ENCODE data around the gene CFAP97D1.

DNA sequence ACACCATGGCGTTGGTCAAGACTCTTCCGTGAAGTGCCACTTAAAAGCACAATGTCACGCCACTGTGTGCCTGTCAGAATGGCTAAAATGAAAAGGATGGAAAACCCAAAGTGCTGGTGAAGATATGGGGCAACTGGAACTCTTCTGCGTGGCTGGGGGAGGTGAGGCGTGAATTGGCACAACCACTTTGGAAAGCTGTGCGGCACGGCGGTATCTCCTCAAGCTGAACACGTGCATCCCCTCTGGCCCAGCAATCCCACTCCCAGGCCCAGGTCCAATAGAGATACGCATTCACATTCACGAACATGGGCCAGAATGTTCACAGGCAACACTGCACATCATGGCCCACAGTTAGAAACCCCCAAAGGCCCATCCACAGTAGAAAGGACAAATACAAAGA is 10.4 kb upstream of the CFAP97D1 start:
- TF ChIP-seq POLR2A (IDR thresholded peaks at IDR 0.05) (no peak), EP300 (IDR thresholded peaks at IDR 0.05) (no peak)
- TF ChIP-seq, protein P1, sequence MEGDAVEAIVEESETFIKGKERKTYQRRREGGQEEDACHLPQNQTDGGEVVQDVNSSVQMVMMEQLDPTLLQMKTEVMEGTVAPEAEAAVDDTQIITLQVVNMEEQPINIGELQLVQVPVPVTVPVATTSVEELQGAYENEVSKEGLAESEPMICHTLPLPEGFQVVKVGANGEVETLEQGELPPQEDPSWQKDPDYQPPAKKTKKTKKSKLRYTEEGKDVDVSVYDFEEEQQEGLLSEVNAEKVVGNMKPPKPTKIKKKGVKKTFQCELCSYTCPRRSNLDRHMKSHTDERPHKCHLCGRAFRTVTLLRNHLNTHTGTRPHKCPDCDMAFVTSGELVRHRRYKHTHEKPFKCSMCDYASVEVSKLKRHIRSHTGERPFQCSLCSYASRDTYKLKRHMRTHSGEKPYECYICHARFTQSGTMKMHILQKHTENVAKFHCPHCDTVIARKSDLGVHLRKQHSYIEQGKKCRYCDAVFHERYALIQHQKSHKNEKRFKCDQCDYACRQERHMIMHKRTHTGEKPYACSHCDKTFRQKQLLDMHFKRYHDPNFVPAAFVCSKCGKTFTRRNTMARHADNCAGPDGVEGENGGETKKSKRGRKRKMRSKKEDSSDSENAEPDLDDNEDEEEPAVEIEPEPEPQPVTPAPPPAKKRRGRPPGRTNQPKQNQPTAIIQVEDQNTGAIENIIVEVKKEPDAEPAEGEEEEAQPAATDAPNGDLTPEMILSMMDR (IDR thresholded peaks at IDR 0.05) = no peak
